GM18907 (cell line): Measurements from ENCODE around the gene LMNTD1.
A peak's percentile ranks its signal among the peaks of the same experiment; 100 is the strongest.

Experiments used
- ATAC-seq: cut with Tn5 transposase; IDR thresholded peaks from one replicate; pipeline ENCODE4 v1.9.1; 2021; ENCODE audit warnings: mild to moderate bottlenecking, moderate library complexity; ENCODE audit not compliant: unreplicated experiment

Gene LMNTD1

GRCh38 chr12:25556153-25556552, 3.1 kb upstream of the LMNTD1 start:
- ATAC-seq, result no peak

- no peak for ATAC-seq
Observed at GRCh38 chr12:25552681-25553080, 402 bp downstream of the LMNTD1 start.

- no peak for ATAC-seq
Observed at GRCh38 chr12:25550186-25550585, 2.9 kb downstream of the LMNTD1 start.

- ATAC-seq, result no peak
Observed at GRCh38 chr12:25549120-25549519, 4.0 kb downstream of the LMNTD1 start.

GRCh38 chr12:25546318-25546717, 6.8 kb downstream of the LMNTD1 start:
- no peak for ATAC-seq

DNA sequence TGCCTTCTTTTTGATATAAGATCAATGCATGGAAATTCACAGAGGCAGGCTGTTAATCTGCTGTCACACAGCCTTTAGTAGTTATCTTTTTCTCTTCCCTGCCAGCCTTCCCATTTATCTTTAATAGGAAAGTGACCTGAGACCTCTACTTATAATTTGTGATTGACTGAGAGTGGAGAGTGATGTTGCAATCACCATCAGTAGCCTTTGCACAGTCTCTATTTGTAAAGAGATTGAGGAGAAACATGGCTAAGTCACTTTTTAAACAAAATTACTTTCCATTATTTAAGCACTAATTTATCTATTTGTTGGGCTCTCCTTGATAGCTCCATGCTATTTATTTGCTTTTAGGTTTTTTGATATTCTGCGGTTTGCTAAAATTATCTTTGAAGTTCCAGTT, 19.9 kb downstream of the LMNTD1 start:
- ATAC-seq, result no peak

GRCh38 chr12:25531502-25532052, 21.5 kb downstream of the LMNTD1 start:
- ATAC-seq, result no peak

DNA sequence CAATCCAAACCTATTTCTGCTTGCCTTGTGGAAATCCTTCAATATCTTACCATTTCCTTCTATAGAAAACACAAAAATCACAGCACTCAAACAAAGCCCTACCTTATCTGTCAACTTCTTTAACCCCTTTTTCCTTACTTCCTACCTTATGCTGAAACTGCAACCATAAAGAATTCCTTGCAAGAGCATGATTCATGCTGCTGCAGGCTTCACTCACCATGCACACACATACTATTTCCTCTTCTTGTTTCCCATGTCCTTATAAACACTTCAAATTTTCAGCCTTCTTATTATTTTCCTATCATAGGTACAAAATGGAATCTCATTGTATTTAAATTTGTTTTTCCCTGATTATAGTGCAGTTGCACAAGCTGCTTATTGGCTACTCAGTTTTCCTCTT, 23.3 kb downstream of the LMNTD1 start:
- ATAC-seq, result no peak

DNA sequence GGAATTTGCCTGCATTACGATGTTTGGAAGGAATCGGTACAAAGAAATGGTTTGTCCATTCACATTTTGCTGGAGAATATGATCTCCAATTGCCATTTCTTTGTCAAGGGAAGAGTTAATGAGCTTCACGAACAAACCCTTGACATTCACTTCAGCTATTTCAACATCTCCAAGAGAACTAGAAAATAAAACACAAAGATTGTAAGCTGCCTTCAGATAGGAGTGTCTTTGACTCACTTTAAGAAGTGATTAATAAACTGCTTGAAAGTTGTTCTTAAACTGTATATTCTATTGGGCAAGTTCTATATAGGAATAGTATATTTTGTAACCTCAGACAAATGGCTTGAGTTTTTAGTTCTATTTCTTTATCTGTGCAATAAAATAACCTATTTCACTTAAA, 26.3 kb downstream of the LMNTD1 start:
- no peak for ATAC-seq

DNA sequence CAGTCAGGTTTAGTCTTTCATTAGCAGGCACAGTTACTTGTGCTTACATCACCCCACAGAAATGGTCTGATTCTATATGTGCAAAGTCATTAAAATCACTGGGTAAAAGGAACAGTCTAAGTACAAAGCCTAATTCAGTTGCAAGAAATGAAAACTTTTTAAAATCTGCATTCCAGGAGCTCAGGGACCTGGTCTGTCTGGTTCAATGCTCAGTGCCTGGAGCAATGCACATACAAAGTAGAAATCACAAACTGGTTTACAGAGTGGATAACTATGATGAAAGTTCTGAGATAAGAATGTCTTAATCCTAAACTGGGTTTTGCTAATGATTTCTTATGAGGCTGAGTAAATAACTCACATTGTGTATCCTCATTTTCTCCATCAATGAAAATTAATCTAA, 28.7 kb downstream of the LMNTD1 start:
- no peak for ATAC-seq

- ATAC-seq, result no peak
Observed at GRCh38 chr12:25521625-25522256, 31.3 kb downstream of the LMNTD1 start.

GRCh38 chr12:25518512-25518911, 34.6 kb downstream of the LMNTD1 start:
- ATAC-seq, result peak; percentile 96

DNA sequence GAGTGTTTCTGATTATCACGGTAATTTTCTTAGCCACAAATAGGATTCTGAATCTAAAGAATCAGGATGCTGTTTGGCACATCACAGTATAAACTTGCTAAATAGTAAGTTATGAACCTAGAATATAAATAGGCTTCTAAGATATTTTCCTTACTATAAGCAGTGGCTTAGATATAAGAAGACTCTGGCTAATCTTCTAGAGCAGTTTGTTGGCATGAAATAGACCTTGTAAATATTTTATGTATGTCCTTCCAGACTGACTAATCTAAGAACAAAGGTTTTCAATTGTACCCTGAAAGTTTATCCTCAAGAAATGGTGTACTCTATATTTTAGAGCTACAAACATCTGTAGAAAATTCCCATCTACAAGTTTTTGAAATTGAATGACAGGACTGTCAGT, 48.3 kb downstream of the LMNTD1 start:
- ATAC-seq, result no peak

GRCh38 chr12:25503666-25504065, 49.4 kb downstream of the LMNTD1 start:
- ATAC-seq, result no peak

DNA sequence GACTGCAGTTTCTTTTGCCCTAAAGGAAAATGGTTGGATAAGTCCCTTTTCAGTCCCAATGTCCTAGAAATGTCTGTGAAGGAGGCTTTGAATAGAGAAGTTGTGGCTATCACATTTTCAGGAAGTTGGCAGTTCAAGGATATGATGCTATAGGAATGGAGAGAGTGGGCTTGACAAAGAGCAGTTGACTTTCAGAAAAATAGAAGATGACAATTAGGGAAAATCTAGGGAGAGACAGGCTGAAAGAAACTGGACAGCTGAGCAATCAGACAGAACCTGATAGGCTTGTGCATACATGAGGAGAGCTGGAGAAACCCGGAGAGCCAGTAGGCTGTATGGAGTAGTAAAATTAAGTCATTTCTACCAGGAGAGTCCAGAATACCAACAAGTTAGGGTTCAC, 50.5 kb downstream of the LMNTD1 start:
- no peak for ATAC-seq

- ATAC-seq, result no peak
Observed at GRCh38 chr12:25502118-25502517, 51.0 kb downstream of the LMNTD1 start.

DNA sequence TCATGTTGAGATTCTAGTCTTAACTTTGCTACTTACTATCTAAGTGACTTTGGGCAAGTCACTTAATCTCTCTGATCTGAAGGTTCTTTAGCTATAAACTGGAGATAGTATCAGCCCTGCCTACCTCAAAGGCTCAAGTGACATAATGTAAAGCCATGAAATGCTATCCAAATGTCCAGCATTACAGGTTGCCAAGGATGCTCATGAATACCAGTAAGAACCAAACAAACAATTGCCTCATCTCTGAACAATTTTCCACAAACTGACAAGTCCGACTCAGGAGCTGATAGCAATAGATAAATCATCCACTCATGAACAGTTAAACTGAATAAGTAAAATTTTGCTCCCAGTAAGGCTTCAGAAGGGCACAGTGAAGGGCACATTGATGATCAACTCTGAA, 51.5 kb downstream of the LMNTD1 start:
- no peak for ATAC-seq

DNA sequence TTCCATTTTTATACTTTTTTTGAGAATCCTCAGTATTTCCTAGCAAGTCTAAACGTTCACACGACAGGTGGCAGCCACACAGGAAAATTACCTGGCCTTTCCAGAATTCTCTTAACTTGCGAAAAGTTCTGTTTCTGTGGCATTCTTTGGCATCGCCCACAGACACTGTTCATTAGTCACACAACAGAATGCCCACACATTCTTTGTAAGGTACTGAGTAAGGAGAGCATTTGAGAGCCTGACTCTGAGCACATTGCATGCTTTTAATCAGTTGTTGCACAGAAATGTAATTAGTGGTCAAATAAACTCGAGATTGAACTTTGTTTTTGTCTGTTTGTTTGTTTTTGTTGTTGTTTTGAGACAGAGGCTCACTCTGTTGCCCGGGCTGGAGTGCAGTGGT, 52.4 kb downstream of the LMNTD1 start:
- ATAC-seq, result no peak

DNA sequence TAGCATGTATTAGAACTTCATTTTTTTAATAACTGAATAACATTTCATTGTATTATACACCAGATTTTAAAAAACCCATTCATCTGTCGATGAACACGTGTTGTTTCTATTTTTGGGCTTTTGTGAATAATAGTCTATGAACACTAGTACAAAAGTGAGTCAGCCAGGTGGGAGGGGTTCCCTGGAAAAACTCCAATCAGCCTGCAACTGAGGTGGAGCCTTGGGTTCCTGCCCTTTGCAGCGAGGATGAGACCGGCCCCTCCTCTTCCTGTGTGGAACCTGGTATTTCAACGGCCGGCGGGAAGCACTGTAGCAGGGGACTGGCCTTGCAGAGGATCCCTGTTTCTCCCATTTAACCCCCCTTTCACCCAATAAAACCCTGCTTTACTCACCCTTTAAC, 56.1 kb downstream of the LMNTD1 start:
- no peak for ATAC-seq

- no peak for ATAC-seq
Observed at GRCh38 chr12:25496098-25496587, 56.9 kb downstream of the LMNTD1 start.

- ATAC-seq, result no peak
Observed at GRCh38 chr12:25495331-25496097, 57.6 kb downstream of the LMNTD1 start.

DNA sequence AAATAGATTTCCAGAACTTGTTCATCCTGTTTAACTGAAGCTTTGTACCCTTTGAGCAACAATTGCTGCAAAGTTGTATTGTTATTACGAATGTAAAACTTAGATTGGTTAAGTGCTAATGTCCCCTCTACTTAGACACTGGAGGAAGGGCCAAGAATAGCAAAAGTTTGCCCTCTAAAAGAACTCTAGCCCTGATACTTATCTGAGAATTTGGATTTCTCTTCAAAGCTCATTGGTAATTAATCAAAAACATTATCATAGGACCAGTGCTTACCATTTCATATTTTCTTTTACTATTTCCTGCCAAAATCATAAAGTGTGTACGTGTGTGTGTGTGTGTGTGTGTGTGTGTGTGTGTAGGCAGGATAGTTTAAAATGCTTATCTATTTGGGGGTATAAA, 58.2 kb downstream of the LMNTD1 start:
- ATAC-seq, result no peak
